HCT116 (cell line): ENCODE results near the gene VASH2. TPM values are rescaled to one million over a fixed set of nuclear protein-coding genes. Genes with fewer than 3 reads are reported as not detected.
"Not testable (repeated sequence)": the region's sequence is repeated elsewhere in the genome, so short reads cannot be mapped to it uniquely, and the experiment has no call there.

Source experiments
- ATAC-seq: fragments of 200-7000 bp; cut with Tn5 transposase; 2 replicates; pipeline ENCODE4 v1.9.1; 2020; ENCODE audit warnings: mild to moderate bottlenecking, moderate library complexity
- BruUV-seq: library from RNA; stranded (reverse); fragments of 400-500 nt; replicated peaks from 2 replicates; lab custom pipeline; 2021; lab: Mats Ljungman, UMichigan
- CTCF ChIA-PET: fragments of 300-600 bp; sonication (Branson Sonifier 250); formaldehyde crosslinking; loops from one replicate; lab custom pipeline; 2021; ENCODE audit warnings: antibody characterized with exemption; lab: Charles Lee
- POLR2A ChIA-PET: fragments of 300-600, 350-600 bp; sonication (Branson Sonifier 250); formaldehyde crosslinking; loops from one replicate; lab custom pipeline; 2021; ENCODE audit warnings: antibody characterized with exemption; lab: Charles Lee
- RAD21 ChIA-PET, 2 experiments: fragments of 300-600 bp; sonication (Branson Sonifier 250); formaldehyde crosslinking; loops; one replicate each; lab custom pipeline; 2023; ENCODE audit warnings: low total read pairs in 2 of 2; ENCODE audit not compliant: uncharacterized antibody in 2 of 2, unreplicated experiment in 2 of 2, low non-redundant PET in 1 of 2; lab: Charles Lee
- DNase-seq: peaks from one replicate; pipeline ENCODE4 v3.0.0-alpha.2; 2010; ENCODE audit warnings: low read depth, low spot score
- H2AFZ ChIP-seq: fragments of 200-600 bp; shearing (Covaris generic), sonication (generic); 2 replicates; pipeline ENCODE4 v1.6.1; 2017; ENCODE audit warnings: low read depth, mixed run types, mixed read lengths, antibody characterized with exemption, low read length; ENCODE audit not compliant: poor library complexity, severe bottlenecking
- H3K27ac ChIP-seq: 2 replicates; pipeline ENCODE4 v1.5.1; 2012; ENCODE audit warnings: low read depth, low read length
- H3K27me3 ChIP-seq: fragments of 200-600 bp; sonication (generic); 2 replicates; pipeline ENCODE4 v1.6.1; 2016; ENCODE audit warnings: mixed run types, low read length, mixed read lengths; ENCODE audit not compliant: insufficient read depth
- H3K36me3 ChIP-seq, 2 experiments: fragments of 200-500 bp in 1 of 2; fragments of 200-600 bp in 1 of 2; sonication (Bioruptor generic) in 1 of 2; sonication (generic) in 1 of 2; 2 replicates each; pipeline versions ENCODE4 v1.5.1 to v1.6.1; 2014 to 2016; ENCODE audit warnings: low read length in 2 of 2, inconsistent platforms in 1 of 2, mixed read lengths in 1 of 2, mixed run types in 1 of 2; ENCODE audit not compliant: insufficient read depth in 2 of 2, control insufficient read depth in 1 of 2
- H3K4me1 ChIP-seq, 2 experiments: fragments of 200-600 bp in 1 of 2; sonication (generic) in 1 of 2; 2 replicates each; pipeline versions ENCODE4 v1.5.1 to v1.6.1; 2012 to 2017; ENCODE audit warnings: low read length in 2 of 2, inconsistent platforms in 1 of 2, mild to moderate bottlenecking in 1 of 2, mixed read lengths in 1 of 2, mixed run types in 1 of 2, moderate library complexity in 1 of 2; ENCODE audit not compliant: insufficient read depth in 2 of 2, control insufficient read depth in 1 of 2
- H3K4me2 ChIP-seq: fragments of 200-600 bp; sonication (generic); 2 replicates; pipeline ENCODE4 v1.6.1; 2017; ENCODE audit warnings: mixed run types, low read length, mixed read lengths
- H3K4me3 ChIP-seq, 2 experiments: fragments of 200-600 bp in 1 of 2; sonication (generic) in 1 of 2; replicated peaks in 1 of 2; 2 replicates each; pipeline ENCODE4 v1.5.1; 2011 to 2016; ENCODE audit warnings: low read length in 2 of 2, control low read depth in 1 of 2, low read depth in 1 of 2, mild to moderate bottlenecking in 1 of 2, mixed read lengths in 1 of 2, mixed run types in 1 of 2
- H3K79me2 ChIP-seq: fragments of 200-600 bp; sonication (generic); 2 replicates; pipeline ENCODE4 v1.6.1; 2017; ENCODE audit warnings: mild to moderate bottlenecking, mixed run types, low read length, moderate library complexity, mixed read lengths; ENCODE audit not compliant: insufficient read depth
- H3K9ac ChIP-seq: fragments of 200-600 bp; sonication (generic); 2 replicates; pipeline ENCODE4 v1.6.1; 2016; ENCODE audit warnings: low read length, mixed read lengths
- H3K9me2 ChIP-seq: fragments of 200-600 bp; sonication (generic), shearing (Covaris generic); 2 replicates; pipeline ENCODE4 v1.6.1; 2017; ENCODE audit warnings: mixed run types, mild to moderate bottlenecking, moderate library complexity; ENCODE audit not compliant: insufficient read depth
- H3K9me3 ChIP-seq, 2 experiments: fragments of 200-500 bp in 1 of 2; fragments of 200-600 bp in 1 of 2; sonication (Bioruptor generic) in 1 of 2; sonication (generic) in 1 of 2; 2 replicates each; pipeline ENCODE4 v1.6.1; 2014 to 2017; ENCODE audit warnings: low read length in 2 of 2, mixed read lengths in 2 of 2, inconsistent platforms in 1 of 2, low read depth in 1 of 2, mild to moderate bottlenecking in 1 of 2, mixed run types in 1 of 2, moderate library complexity in 1 of 2; ENCODE audit not compliant: control insufficient read depth in 1 of 2, insufficient read depth in 1 of 2
- H4K20me1 ChIP-seq: fragments of 200-600 bp; sonication (generic), shearing (Covaris generic); 2 replicates; pipeline ENCODE4 v1.6.1; 2017; ENCODE audit warnings: mixed run types, mild to moderate bottlenecking, moderate library complexity; ENCODE audit not compliant: insufficient read depth
- CBX3 ChIP-seq: IDR thresholded peaks from 2 replicates; pipeline ENCODE4 v1.6.1; 2012; ENCODE audit warnings: low read depth
- CEBPB ChIP-seq: IDR thresholded peaks from 2 replicates; pipeline ENCODE4 v1.6.1; 2012; ENCODE audit warnings: low read depth
- EGR1 ChIP-seq: IDR thresholded peaks from 2 replicates; pipeline ENCODE4 v1.6.1; 2012; ENCODE audit warnings: low read depth
- FOSL1 ChIP-seq: IDR thresholded peaks from 2 replicates; pipeline ENCODE4 v1.6.1; 2012; ENCODE audit warnings: low read depth
- SIN3A ChIP-seq: IDR thresholded peaks from 2 replicates; pipeline ENCODE4 v1.6.1; 2012; ENCODE audit warnings: low read depth
- SRF ChIP-seq: IDR thresholded peaks from 2 replicates; pipeline ENCODE4 v1.6.1; 2012; ENCODE audit warnings: low read depth
- TCF7L2 ChIP-seq: IDR thresholded peaks from 2 replicates; pipeline ENCODE4 v1.7.0; 2011; ENCODE audit warnings: borderline replicate concordance, inconsistent platforms; ENCODE audit not compliant: insufficient read depth, insufficient read length; ENCODE audit errors: extremely low read depth
- intact Hi-C: fragments of 100-400 bp; cut with micrococcal nuclease; formaldehyde crosslinking; loops from 2 replicates; pipeline ENCODE4 v1.10.0; 2022
- total RNA-seq: library from RNA; stranded (reverse); gene quantifications from one replicate; pipeline ENCODE4 v1.2.1, GENCODE V29; 2021; ENCODE audit not compliant: unreplicated experiment
- TF ChIP-seq, protein P1 (sequence below): IDR thresholded peaks from 2 replicates; pipeline ENCODE4 v1.6.1; 2012

Gene VASH2
- total RNA-seq, 1 experiment from 2014 or later = 5.7 TPM

DNA sequence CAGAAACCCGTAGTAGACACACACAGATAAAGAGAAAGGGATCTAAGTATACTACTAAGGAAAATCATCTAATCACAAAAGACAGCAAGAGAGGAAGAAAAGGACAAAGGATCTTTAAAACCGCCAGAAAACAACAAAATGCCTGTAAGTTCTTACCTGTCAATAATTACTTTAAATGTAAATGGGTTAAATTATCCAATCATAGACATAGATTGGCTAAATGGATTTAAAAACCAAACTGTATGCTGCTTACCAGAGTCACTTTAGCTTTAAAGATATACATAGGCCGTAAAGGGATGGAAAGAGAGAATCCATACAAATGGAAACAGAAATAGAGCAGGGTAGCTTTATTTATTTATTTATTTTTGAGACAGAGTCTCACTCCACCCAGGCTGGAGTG lies 48.3 kb upstream of the VASH2 start (continued):
- TF ChIP-seq TCF7L2 (no peak), EGR1 (no peak), CBX3 (no peak), SIN3A (no peak), FOSL1 (no peak), CEBPB (no peak)
- TF ChIP-seq, protein P1, sequence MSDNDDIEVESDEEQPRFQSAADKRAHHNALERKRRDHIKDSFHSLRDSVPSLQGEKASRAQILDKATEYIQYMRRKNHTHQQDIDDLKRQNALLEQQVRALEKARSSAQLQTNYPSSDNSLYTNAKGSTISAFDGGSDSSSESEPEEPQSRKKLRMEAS = no peak

DNA sequence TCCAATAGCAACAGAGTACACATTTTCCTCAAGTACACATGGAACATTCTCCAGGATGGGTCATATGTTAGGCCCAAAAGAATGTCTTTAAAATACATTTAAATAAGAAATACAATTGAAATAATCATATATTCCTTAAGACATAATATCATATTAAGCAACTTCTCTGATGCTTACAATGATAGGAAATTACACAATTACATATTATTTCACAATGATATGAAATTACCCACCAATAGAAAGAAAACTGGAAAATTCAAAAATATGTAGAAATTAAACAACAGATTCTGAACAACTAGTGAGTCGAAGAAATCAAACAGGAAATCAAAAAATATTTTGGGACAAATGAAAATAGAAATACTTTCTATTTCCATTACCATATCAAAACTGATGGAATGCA lies 46.7 kb upstream of the VASH2 start:
- Histone ChIP-seq H3K27ac (no peak overlapping the region), H4K20me1 (no peaks in the 10 kb centered on the region), H3K9me2 (no peaks in the 10 kb centered on the region), H3K27me3 (no peaks in the 10 kb centered on the region), H3K79me2 (no peaks in the 10 kb centered on the region), H3K4me2 (no peak overlapping the region), H3K36me3 (peaks cover 0 to 12% of the 10 kb centered on the region in 2 experiments; a peak in 2 of 4 replicates), H3K9me3 (peaks cover 3 to 4% of the 10 kb centered on the region in 2 experiments; a peak in 1 of 4 replicates), H3K4me3 (no peak overlapping the region), H2AFZ (no peak overlapping the region), H3K9ac (no peak overlapping the region), H3K4me1 (no peaks in the 10 kb centered on the region)
- RAD21 ChIA-PET = no interaction called here
- CTCF ChIA-PET = no interaction called here
- no TSS peak for BruUV-seq
- POLR2A ChIA-PET = no interaction called here
- DNase-seq (no peak), ATAC-seq (no peak)
- intact Hi-C loops = no loop called here
- TF ChIP-seq SRF (no peak), CEBPB (no peak)
- TF ChIP-seq, protein P1 = no peak

DNA sequence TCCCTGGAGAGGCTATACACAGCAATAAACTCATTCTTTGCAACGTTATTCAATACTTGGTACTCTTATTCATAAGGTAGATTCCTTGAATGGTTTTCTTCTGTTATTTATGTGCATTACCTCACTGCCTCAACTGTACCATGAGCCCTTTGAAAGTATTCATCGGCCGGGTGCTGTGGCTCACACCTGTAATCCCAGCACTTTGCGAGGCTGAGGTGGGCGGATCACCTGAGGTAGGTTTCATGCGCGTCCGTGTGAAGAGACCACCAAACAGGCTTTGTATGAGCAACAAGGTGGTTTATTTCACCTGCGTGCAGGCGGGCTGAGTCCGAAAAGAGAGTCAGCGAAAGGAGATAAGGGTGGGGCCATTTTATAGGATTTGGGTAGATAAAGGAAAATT lies 42.3 kb upstream of the VASH2 start:
- H3K36me3 ChIP-seq, intact Hi-C loops, DNase-seq, H3K9ac ChIP-seq, BruUV-seq, H2AFZ ChIP-seq, H3K27ac ChIP-seq, H3K27me3 ChIP-seq, H4K20me1 ChIP-seq, RAD21 ChIA-PET, CTCF ChIA-PET, H3K9me2 ChIP-seq, H3K79me2 ChIP-seq, H3K4me3 ChIP-seq, H3K9me3 ChIP-seq, H3K4me2 ChIP-seq, POLR2A ChIA-PET, ATAC-seq, H3K4me1 ChIP-seq: not testable (repeated sequence)
